Mucosa of rectum (tissue), 2 donors: ENCODE measurements around the gene FXYD3.

ENCODE experiments used
- H3K27ac ChIP-seq, 2 donors: one replicate each; pipeline ENCODE4 v1.7.0; 2013; ENCODE audit warnings: inconsistent platforms in 2 of 2, low read depth in 2 of 2, low read length in 2 of 2
- H3K27me3 ChIP-seq, 2 donors: one replicate each; pipeline ENCODE4 v1.7.0; 2013; ENCODE audit warnings: low read length in 2 of 2; ENCODE audit not compliant: control insufficient read depth in 2 of 2, insufficient read depth in 2 of 2
- H3K36me3 ChIP-seq, 2 donors: one replicate each; pipeline ENCODE4 v1.7.0; 2013; ENCODE audit warnings: low read length in 2 of 2; ENCODE audit not compliant: control insufficient read depth in 2 of 2, insufficient read depth in 2 of 2
- H3K4me1 ChIP-seq, 2 donors: one replicate each; pipeline ENCODE4 v1.7.0; 2013; ENCODE audit warnings: low read length in 2 of 2, mild to moderate bottlenecking in 1 of 2; ENCODE audit not compliant: control insufficient read depth in 2 of 2, insufficient read depth in 2 of 2
- H3K4me3 ChIP-seq, 2 donors: one replicate each; pipeline ENCODE4 v1.7.0; 2013; ENCODE audit warnings: low read length in 2 of 2
- H3K9ac ChIP-seq, 2 donors: one replicate each; pipeline ENCODE4 v1.7.0; 2013; ENCODE audit warnings: low read length in 2 of 2, low read depth in 1 of 2, mild to moderate bottlenecking in 1 of 2
- H3K9me3 ChIP-seq, 2 donors: one replicate each; pipeline ENCODE4 v1.7.0; 2013; ENCODE audit warnings: low read length in 2 of 2; ENCODE audit not compliant: control insufficient read depth in 2 of 2
- donor health status: healthy.
- donor health status: Normal muscosa, but diverticular disease.

FXYD3 gene

DNA sequence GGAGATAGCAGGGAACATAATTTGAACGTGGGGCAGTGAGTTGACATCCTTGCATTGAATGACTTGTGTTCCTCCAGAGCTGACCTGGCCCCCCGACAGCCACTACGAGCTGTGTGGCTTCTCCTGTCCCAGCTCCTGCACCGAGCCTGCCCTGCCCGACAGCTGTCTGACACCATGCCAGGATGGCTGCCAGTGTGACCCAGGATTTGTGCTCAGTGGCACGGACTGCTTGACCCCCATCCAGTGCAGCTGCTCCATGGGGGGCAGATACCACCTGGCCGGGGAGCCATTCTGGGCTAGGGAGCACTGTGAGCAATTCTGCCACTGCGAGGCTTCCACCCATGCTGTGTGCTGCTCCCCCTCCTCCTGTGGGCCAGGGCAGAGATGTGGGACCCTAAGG lies 29.2 kb upstream of the FXYD3 start:
- H3K9ac ChIP-seq, result no peak overlapping the region
- H3K36me3 ChIP-seq, result no peaks in the 10 kb centered on the region
- H3K27ac ChIP-seq, result no peak overlapping the region
- no peak overlapping the region for H3K4me3 ChIP-seq
- peaks cover 0 to 3% of the 10 kb centered on the region in 2 donors for H3K27me3 ChIP-seq
- H3K9me3 ChIP-seq, result no peaks in the 10 kb centered on the region
- peaks cover 0 to 3% of the 10 kb centered on the region in 2 donors for H3K4me1 ChIP-seq

DNA sequence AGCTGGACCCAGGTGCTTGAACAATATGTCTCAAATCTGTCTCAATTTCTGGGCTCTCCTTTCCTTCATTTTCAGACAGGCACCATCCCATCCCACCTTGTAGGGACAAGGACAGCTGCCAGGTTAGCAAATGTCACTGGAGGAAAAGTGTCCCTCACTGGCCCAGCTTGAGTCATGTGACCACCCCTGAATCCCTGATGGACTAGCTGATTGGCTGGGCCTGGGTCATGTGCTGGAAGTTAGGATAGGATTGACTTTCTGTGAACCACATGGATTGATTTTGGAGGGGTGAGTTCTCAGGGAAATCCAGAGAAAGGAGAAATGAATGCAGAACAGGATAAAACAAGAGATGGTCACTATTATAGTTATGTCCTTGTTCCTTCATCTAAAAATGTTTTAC lies 28.2 kb upstream of the FXYD3 start:
- Histone ChIP-seq H3K27me3 (peaks cover 0 to 3% of the 10 kb centered on the region in 2 donors), H3K9me3 (no peaks in the 10 kb centered on the region), H3K27ac (no peak overlapping the region)

DNA sequence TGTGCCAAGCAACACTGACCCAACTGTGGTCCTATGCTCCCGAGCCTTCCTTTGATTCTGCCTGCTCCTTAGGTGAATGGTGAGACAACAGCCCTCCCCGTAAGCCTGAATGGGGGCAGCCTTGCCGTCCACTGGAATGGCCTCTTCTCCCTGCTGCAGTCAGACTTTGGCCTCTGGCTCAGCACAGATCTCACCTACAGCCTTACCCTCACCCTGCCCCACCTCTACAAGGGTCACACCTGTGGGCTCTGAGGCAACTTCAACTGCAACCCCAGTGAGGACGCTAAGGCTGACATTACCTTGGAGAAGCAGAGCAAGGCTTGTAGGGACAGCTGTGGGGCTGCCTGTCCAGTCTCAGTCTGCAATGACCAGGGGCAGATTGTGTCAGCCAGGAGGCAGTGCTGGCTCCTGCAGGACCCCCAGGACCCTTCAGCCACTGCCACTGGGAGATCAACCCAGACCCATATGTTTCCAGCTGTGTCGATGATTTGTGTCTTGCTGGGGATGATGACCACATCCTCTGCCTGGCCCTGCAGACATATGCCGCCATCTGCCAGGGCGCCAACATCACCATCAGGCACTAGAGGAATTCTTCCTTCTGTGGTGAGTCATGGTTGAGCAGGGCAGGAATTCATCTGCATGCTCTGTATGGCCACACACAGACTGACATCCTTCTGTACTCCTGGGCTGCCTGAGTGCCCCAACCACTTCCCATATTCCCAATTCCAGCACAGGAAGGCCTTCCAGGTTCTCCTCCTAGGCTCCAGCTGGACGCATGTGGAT lies 27.3 kb upstream of the FXYD3 start:
- no peak overlapping the region for H3K4me3 ChIP-seq
- no peak overlapping the region for H3K9ac ChIP-seq
- H3K9me3 ChIP-seq, result no peaks in the 10 kb centered on the region
- no peak overlapping the region for H3K27ac ChIP-seq
- H3K4me1 ChIP-seq, result peaks cover 0 to 3% of the 10 kb centered on the region in 2 donors
- H3K36me3 ChIP-seq, result no peaks in the 10 kb centered on the region
- H3K27me3 ChIP-seq, result peaks cover 0 to 3% of the 10 kb centered on the region in 2 donors

More for the DNA sequence above, 28.2 kb upstream of the FXYD3 start:
- Histone ChIP-seq H3K4me1 (peaks cover 0 to 3% of the 10 kb centered on the region in 2 donors), H3K9ac (no peak overlapping the region), H3K36me3 (no peaks in the 10 kb centered on the region), H3K4me3 (no peak overlapping the region)

DNA sequence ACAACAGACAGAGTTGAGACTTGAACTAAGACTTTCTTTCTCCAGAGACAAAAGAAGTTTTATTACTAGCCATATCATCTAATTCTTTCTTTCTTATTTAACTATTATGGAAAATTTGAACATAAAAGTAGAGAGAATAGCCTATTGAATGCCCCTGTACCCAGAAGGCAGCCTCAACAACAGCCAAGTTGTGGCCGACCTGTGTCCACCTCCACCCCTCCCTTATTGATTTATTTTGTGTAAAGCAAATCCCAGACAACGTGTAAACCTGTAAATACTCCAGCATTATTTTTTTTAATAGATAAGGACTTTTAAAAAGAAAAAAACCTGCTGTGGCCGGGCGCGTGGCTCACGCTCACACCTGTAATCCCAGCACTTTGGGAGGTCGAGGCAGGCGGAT lies 26.1 kb upstream of the FXYD3 start:
- no peak overlapping the region for H3K9ac ChIP-seq
- H3K4me1 ChIP-seq, result peaks cover 0 to 3% of the 10 kb centered on the region in 2 donors
- no peaks in the 10 kb centered on the region for H3K9me3 ChIP-seq
- peaks cover 0 to 3% of the 10 kb centered on the region in 2 donors for H3K27me3 ChIP-seq
- no peak overlapping the region for H3K27ac ChIP-seq
- no peaks in the 10 kb centered on the region for H3K36me3 ChIP-seq
- H3K4me3 ChIP-seq, result no peak overlapping the region

DNA sequence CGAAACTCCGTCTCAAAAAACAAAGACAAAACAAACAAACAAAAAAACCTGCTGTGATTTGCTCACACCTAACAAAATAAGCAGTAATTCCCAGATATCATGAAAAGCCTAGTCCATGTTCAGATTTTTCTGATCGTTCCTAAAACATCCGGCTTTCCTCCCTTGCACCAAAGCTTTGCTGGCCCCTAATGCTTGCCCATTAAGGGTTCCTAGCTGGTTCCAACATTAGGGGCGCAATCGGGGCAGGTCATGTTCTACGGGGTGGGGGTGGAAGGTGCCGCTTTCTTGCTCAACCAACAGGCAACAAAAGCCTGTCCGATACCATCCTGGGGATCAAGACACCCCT lies 25.5 kb upstream of the FXYD3 start:
- Histone ChIP-seq H3K9me3 (no peaks in the 10 kb centered on the region), H3K27ac (no peak overlapping the region), H3K36me3 (no peaks in the 10 kb centered on the region), H3K27me3 (peaks cover 0 to 3% of the 10 kb centered on the region in 2 donors), H3K4me1 (peaks cover 0 to 3% of the 10 kb centered on the region in 2 donors), H3K9ac (no peak overlapping the region), H3K4me3 (no peak overlapping the region)

DNA sequence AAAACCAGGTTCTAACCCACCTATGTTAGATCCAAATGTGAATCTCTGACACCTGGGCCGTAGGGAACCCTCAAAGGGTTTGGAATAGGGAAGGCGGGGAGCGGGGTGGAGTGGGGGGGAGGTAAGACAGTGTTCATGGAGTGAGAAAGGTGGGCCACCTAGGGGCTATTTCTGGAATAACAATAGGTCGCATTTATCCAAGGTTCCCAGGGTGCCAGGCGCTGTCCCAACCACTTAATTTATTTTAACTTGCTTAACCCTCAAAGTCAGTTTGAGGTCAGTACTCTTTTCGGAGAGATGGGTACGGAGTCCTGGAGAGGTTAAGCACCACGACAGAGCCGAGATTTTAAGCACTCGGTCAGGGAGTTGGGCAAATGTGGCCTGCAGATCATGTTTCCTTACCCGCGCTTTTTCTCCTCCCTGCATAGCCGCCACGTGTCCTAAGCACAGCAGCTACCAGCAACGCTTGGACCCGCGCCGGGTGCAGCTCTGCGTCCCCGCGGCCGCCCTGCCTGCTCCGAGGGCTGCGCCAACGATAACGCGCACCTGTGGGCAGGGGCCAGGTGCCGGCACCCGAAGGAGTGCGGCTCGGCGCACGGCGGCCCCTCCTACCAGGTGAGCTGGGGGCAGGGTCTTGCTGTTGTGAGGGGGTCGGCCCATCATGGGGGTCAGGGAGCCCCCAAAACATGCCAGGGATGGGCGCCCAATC lies 25.0 kb upstream of the FXYD3 start:
- H3K9me3 ChIP-seq, result no peaks in the 10 kb centered on the region
- peaks cover 0 to 3% of the 10 kb centered on the region in 2 donors for H3K27me3 ChIP-seq
- no peak overlapping the region for H3K27ac ChIP-seq
- H3K4me3 ChIP-seq, result peak overlapping the region in 1 of 2 donors; percentile 31
- H3K9ac ChIP-seq, result no peak overlapping the region
- peaks cover 0 to under 1% of the 10 kb centered on the region in 2 donors for H3K4me1 ChIP-seq
- H3K36me3 ChIP-seq, result no peaks in the 10 kb centered on the region

DNA sequence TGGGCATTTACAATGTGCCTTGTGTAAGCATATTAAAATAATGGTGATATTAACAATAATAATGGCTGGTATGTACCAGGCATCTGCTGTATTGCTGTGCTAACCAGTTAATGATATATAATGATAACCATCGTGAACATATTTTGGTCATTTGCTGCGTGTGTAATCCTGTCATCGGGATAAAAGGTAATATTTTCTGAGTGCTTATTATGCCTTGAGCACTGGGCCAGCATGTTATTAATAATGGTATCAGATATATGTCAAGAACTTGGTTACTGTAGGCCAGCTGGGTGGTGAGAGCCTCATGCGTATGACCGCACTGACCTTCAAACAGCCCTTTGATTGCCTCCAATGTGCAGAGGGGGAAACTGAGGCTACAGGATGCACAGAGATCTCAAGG lies 22.2 kb upstream of the FXYD3 start:
- no peaks in the 10 kb centered on the region for H3K9me3 ChIP-seq
- H3K27ac ChIP-seq, result no peak overlapping the region
- no peak overlapping the region for H3K9ac ChIP-seq
- peaks cover 0 to 3% of the 10 kb centered on the region in 2 donors for H3K27me3 ChIP-seq
- H3K36me3 ChIP-seq, result no peaks in the 10 kb centered on the region
- H3K4me1 ChIP-seq, result no peaks in the 10 kb centered on the region
- no peak overlapping the region for H3K4me3 ChIP-seq

DNA sequence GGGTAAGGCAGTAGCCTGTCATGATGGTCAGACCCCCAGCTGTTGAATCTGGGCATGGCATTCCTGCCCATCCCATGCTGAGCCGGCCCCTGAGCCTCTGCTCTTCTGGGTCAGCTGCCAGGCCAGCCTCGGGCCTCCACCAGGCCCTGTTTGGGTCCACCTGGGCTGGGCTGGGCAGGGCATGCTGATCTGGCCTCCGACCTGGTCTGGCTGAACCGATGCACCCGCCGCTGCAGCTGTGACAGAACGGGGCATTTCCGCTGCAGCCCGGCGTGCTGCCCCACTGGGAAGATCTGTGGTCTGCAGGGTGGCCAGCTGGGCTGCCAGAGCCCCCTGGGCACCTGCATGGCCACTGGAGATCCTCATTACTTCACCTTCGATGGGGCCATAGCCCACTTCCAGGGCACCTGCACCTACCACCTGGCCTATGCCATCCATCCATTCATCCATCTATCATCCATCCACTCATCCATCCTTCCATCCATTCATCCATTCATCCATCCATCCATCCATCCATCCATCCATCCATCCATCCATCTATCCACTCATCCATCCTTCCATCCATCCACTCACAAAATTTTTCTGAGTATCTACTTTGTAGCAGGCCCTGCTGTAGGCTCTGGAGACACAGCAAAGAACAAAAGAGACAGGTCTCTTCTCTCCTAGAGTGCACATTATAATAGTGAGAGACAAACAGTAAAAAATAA lies 21.5 kb upstream of the FXYD3 start:
- H3K36me3 ChIP-seq, result no peaks in the 10 kb centered on the region
- H3K4me1 ChIP-seq, result no peaks in the 10 kb centered on the region
- no peaks in the 10 kb centered on the region for H3K27me3 ChIP-seq
- no peak overlapping the region for H3K9ac ChIP-seq
- no peaks in the 10 kb centered on the region for H3K9me3 ChIP-seq
- H3K27ac ChIP-seq, result no peak overlapping the region
- no peak overlapping the region for H3K4me3 ChIP-seq

DNA sequence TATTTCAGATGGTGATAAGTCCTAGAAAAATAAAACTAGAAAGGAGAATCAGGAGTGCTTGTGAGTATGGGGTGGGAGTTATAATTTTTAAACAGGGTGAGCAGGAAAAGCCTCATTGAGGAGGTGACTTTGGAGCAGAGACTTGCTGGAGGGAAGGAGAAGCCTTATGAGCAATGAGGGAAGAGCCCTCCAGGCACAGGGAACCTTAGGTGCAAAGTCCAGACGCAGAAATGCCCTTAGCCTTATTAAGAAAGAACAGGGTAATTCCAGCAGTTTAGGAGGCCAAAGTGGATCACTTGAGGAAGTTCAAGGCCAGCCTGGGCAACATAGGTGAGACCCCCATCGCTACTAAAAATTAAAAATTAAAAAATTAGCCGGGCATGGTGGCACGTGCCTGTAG lies 21.0 kb upstream of the FXYD3 start:
- no peak overlapping the region for H3K9ac ChIP-seq
- no peaks in the 10 kb centered on the region for H3K4me1 ChIP-seq
- no peaks in the 10 kb centered on the region for H3K27me3 ChIP-seq
- no peaks in the 10 kb centered on the region for H3K9me3 ChIP-seq
- no peak overlapping the region for H3K27ac ChIP-seq
- no peak overlapping the region for H3K4me3 ChIP-seq
- H3K36me3 ChIP-seq, result no peaks in the 10 kb centered on the region
